Measurements from ENCODE around the gene PAK6.

Gene PAK6

GRCh38 chr15:40266828-40267304 is 28.0 kb downstream of the PAK6 start:
- Histone ChIP-seq H3K36me3 (peaks cover 0 to 15% (median 0%) of the 10 kb centered on the region in 3 donors), H3K4me3 (no peak overlapping the region), H3K27ac (no peak overlapping the region), H3K27me3 (peaks cover 0 to 8% of the 10 kb centered on the region in 2 donors), H3K4me1 (peaks cover 0 to 12% (median 0%) of the 10 kb centered on the region in 4 donors), H3K9me3 (no peaks in the 10 kb centered on the region)
- no peak for TF ChIP-seq CTCF (IDR thresholded peaks at IDR 0.05)
- intact Hi-C loops (cut with DNase I; ENCODE audit: low total_unique reads): no loop called here
- peak in 1 of 2 donors; percentile 60 for DNase-seq

GRCh38 chr15:40267670-40268069 is 28.8 kb downstream of the PAK6 start:
- Histone ChIP-seq H3K27me3 (peaks cover 0 to 8% of the 10 kb centered on the region in 2 donors), H3K4me1 (peaks cover 0 to 12% (median 0%) of the 10 kb centered on the region in 4 donors), H3K27ac (no peak overlapping the region), H3K9me3 (no peaks in the 10 kb centered on the region), H3K36me3 (peaks cover 0 to 15% (median 0%) of the 10 kb centered on the region in 3 donors), H3K4me3 (no peak overlapping the region)
- intact Hi-C loops (cut with DNase I; ENCODE audit: low total_unique reads): no loop called here
- no peak for TF ChIP-seq CTCF (IDR thresholded peaks at IDR 0.05)
- DNase-seq: no peak

- peaks cover 0 to 26% (median 0%) of the 10 kb centered on the region in 3 donors for H3K36me3 ChIP-seq
- TF ChIP-seq CTCF (IDR thresholded peaks at IDR 0.05): no peak
- H3K4me3 ChIP-seq: no peak overlapping the region
- H3K27me3 ChIP-seq: peaks cover 0 to 8% of the 10 kb centered on the region in 2 donors
- H3K9me3 ChIP-seq: no peaks in the 10 kb centered on the region
- H3K4me1 ChIP-seq: no peaks in the 10 kb centered on the region
- no peak for DNase-seq
- no peak overlapping the region for H3K27ac ChIP-seq
- intact Hi-C loops (cut with DNase I; ENCODE audit: low total_unique reads): loop anchor here (5.0 kb wide), 1 partner anchor 222 kb away; no protein-coding TSS in a partner anchor
Observed at GRCh38 chr15:40269604-40270003, 30.7 kb downstream of the PAK6 start.

- Histone ChIP-seq H3K27me3 (peaks cover 0 to 5% of the 10 kb centered on the region in 2 donors), H3K27ac (no peak overlapping the region), H3K9me3 (no peaks in the 10 kb centered on the region), H3K4me1 (peaks cover 0 to 2% (median 0%) of the 10 kb centered on the region in 4 donors), H3K36me3 (peaks cover 0 to 26% (median 0%) of the 10 kb centered on the region in 3 donors), H3K4me3 (no peak overlapping the region)
- intact Hi-C loops (cut with DNase I; ENCODE audit: low total_unique reads): loop anchor here (5.0 kb wide), 1 partner anchor 223 kb away; no protein-coding TSS in a partner anchor
- DNase-seq: no peak
- TF ChIP-seq CTCF (IDR thresholded peaks at IDR 0.05): no peak
Observed at GRCh38 chr15:40270246-40270995, 31.6 kb downstream of the PAK6 start.

- DNase-seq: no peak
- H3K27me3 ChIP-seq: peaks cover 0 to 9% of the 10 kb centered on the region in 2 donors
- peaks cover 0 to 18% (median 0%) of the 10 kb centered on the region in 3 donors for H3K36me3 ChIP-seq
- no peak overlapping the region for H3K27ac ChIP-seq
- H3K9me3 ChIP-seq: no peaks in the 10 kb centered on the region
- no peak overlapping the region for H3K4me3 ChIP-seq
- H3K4me1 ChIP-seq: peaks cover 0 to 2% (median 0%) of the 10 kb centered on the region in 4 donors
- intact Hi-C loops (cut with DNase I; ENCODE audit: low total_unique reads): loop anchor here (2.0 to 5.0 kb wide), 2 partner anchors 53 to 225 kb away; no protein-coding TSS in a partner anchor
- TF ChIP-seq CTCF (IDR thresholded peaks at IDR 0.05): no peak
Observed at GRCh38 chr15:40271685-40272484, 33.0 kb downstream of the PAK6 start.

Measured in tibial artery (tissue), 4 donors.